Activated CD8-positive, alpha-beta T cell treated with anti-CD3 and anti-CD28 coated beads, Interleukin-2, amount 10 ng/mL, durations not matched to agents 7 days and 5 days (primary cell): ENCODE results near the gene WNT2B. TPM values are rescaled to one million over a fixed set of nuclear protein-coding genes. Genes with fewer than 3 reads are reported as not detected.

Experiments used
- microRNA-seq: library from miRNA; unstranded; fragments of <30 nt; microRNA quantifications from one replicate; pipeline ENCODE4 v1.2.0, GENCODE V29; 2022
- total RNA-seq, 2 experiments: library from RNA; stranded (reverse); gene quantifications; one replicate each; pipeline ENCODE4 v1.2.3, GENCODE V29; 2021

Gene WNT2B
- total RNA-seq, 2 experiments from 2014 or later, result not detected

Small RNAs within 50 kb of the gene (microRNA-seq; reads per million reads assigned to microRNA genes)
- gene MIR4256, result not detected

Other genes with a start within 250 kb of the WNT2B start
- gene CTTNBP2NL, start 112.8 kb upstream of the WNT2B start, total RNA-seq, result under 1 TPM; 0.53 to 0.57 TPM
- 10 to 100 TPM; 12.3 to 12.5 TPM for gene ST7L, start 110.2 kb downstream of the WNT2B start, total RNA-seq
- gene CAPZA1, start 110.9 kb downstream of the WNT2B start, total RNA-seq, result 100 to 1,000 TPM; 279 to 280 TPM
- 100 to 1,000 TPM; 120 TPM for gene MOV10, start 165.7 kb downstream of the WNT2B start, total RNA-seq
- gene RHOC, start 198.2 kb downstream of the WNT2B start, total RNA-seq, result 10 to 100 TPM; 85.6 to 93.8 TPM
- not detected for gene PPM1J, start 206.4 kb downstream of the WNT2B start, total RNA-seq